SJSA1 (cell line): ENCODE measurements around the gene HDHD5. TPM values are rescaled to one million over a fixed set of nuclear protein-coding genes. Genes with fewer than 3 reads are reported as not detected.

ENCODE experiments used
- DNase-seq, 2 experiments: peaks; one replicate each; pipeline ENCODE4 v3.0.0-alpha.2; 2015 to 2020; ENCODE audit warnings: low spot score in 2 of 2, low read depth in 1 of 2
- H3K27ac ChIP-seq: fragments of 250-450 bp; sonication (Bioruptor Pico); 2 replicates; pipeline ENCODE4 v1.5.1; 2020; ENCODE audit warnings: mild to moderate bottlenecking, moderate library complexity
- H3K27me3 ChIP-seq: fragments of 250-450 bp; sonication (Bioruptor Pico); replicated peaks from 2 replicates; pipeline ENCODE4 v1.5.1; 2020; ENCODE audit warnings: mild to moderate bottlenecking, moderate library complexity
- H3K36me3 ChIP-seq: fragments of 250-450 bp; sonication (Bioruptor Pico); 2 replicates; pipeline ENCODE4 v1.5.1; 2020; ENCODE audit warnings: mild to moderate bottlenecking
- H3K4me1 ChIP-seq: fragments of 250-450 bp; sonication (Bioruptor Pico); replicated peaks from 2 replicates; pipeline ENCODE4 v1.6.1; 2021; ENCODE audit warnings: mild to moderate bottlenecking
- H3K4me3 ChIP-seq: fragments of 250-450 bp; sonication (Bioruptor Pico); 2 replicates; pipeline ENCODE4 v1.5.1; 2020; ENCODE audit warnings: mild to moderate bottlenecking
- H3K9me3 ChIP-seq: fragments of 250-450 bp; sonication (Bioruptor Pico); replicated peaks from 2 replicates; pipeline ENCODE4 v1.5.1; 2020; ENCODE audit warnings: mild to moderate bottlenecking
- total RNA-seq: library from RNA; depleted of rRNA; stranded (reverse); fragments of >200 nt; shearing (Covaris generic); gene quantifications from 2 replicates; pipeline ENCODE4 v1.2.3, GENCODE V29; 2014

The HDHD5 gene
- total RNA-seq, 1 experiment from 2014 or later: 31.1 TPM

- H3K27me3 ChIP-seq: peaks cover 41% of the 10 kb centered on the region
- peaks cover 15% of the 10 kb centered on the region for H3K4me1 ChIP-seq
- H3K36me3 ChIP-seq: no peaks in the 10 kb centered on the region
These were observed 37.6 kb downstream of the HDHD5 start, which contains the start of gene TMEM121B for GRCh38 chr22:17121233-17122195. TSS of gene TMEM121B (minus strand) at chr22:17121360. CDS start at chr22:17121127, 233 bp downstream.

GRCh38 chr22:17120711-17121232 is 38.3 kb downstream of the HDHD5 start:
- H3K36me3 ChIP-seq: no peaks in the 10 kb centered on the region
- peak overlapping the region; percentile 35 for H3K4me3 ChIP-seq
- no peak for DNase-seq
- no peak overlapping the region for H3K27ac ChIP-seq
- peaks cover 41% of the 10 kb centered on the region for H3K27me3 ChIP-seq
- 0 out of 2 replicates have a peak, but pooled peaks cover 2% of the 10 kb centered on the region for H3K9me3 ChIP-seq
- H3K4me1 ChIP-seq: peaks cover 15% of the 10 kb centered on the region

More at GRCh38 chr22:17121233-17122195, 37.6 kb downstream of the HDHD5 start, which contains the start of gene TMEM121B:
- DNase-seq: peak; percentile 15 to 55
- no peak within 1 kb of the TSS for H3K27ac ChIP-seq
- H3K4me3 ChIP-seq: peak within 1 kb of the TSS; percentile 35
- H3K9me3 ChIP-seq: 0 out of 2 replicates have a peak, but pooled peaks cover 2% of the 10 kb centered on the region

- Histone ChIP-seq H3K4me1 (peaks cover 15% of the 10 kb centered on the region), H3K4me3 (0 out of 2 replicates have a peak overlapping the region, but pooled peaks have one; percentile 35), H3K27ac (no peak overlapping the region), H3K27me3 (peaks cover 41% of the 10 kb centered on the region), H3K36me3 (no peaks in the 10 kb centered on the region), H3K9me3 (0 out of 2 replicates have a peak, but pooled peaks cover 2% of the 10 kb centered on the region)
- no peak for DNase-seq
These were observed 38.8 kb downstream of the HDHD5 start for GRCh38 chr22:17120281-17120680.

GRCh38 chr22:17119481-17120202 is 39.4 kb downstream of the HDHD5 start:
- peaks cover 15% of the 10 kb centered on the region for H3K4me1 ChIP-seq
- no peaks in the 10 kb centered on the region for H3K36me3 ChIP-seq
- H3K9me3 ChIP-seq: 0 out of 2 replicates have a peak, but pooled peaks cover 2% of the 10 kb centered on the region
- no peak overlapping the region for H3K27ac ChIP-seq
- peaks cover 39% of the 10 kb centered on the region for H3K27me3 ChIP-seq
- H3K4me3 ChIP-seq: no peak overlapping the region
- DNase-seq: no peak

GRCh38 chr22:17118342-17118741 is 40.7 kb downstream of the HDHD5 start:
- Histone ChIP-seq H3K27me3 (peaks cover 28% of the 10 kb centered on the region), H3K4me3 (no peak overlapping the region), H3K36me3 (no peaks in the 10 kb centered on the region), H3K27ac (no peak overlapping the region), H3K9me3 (0 out of 2 replicates have a peak, but pooled peaks cover 2% of the 10 kb centered on the region), H3K4me1 (peaks cover 15% of the 10 kb centered on the region)
- no peak for DNase-seq

- no peaks in the 10 kb centered on the region for H3K36me3 ChIP-seq
- no peak for DNase-seq
- H3K27ac ChIP-seq: no peak overlapping the region
- 0 out of 2 replicates have a peak, but pooled peaks cover 2% of the 10 kb centered on the region for H3K9me3 ChIP-seq
- H3K4me3 ChIP-seq: no peak overlapping the region
- H3K27me3 ChIP-seq: peaks cover 27% of the 10 kb centered on the region
- peaks cover 15% of the 10 kb centered on the region for H3K4me1 ChIP-seq
These were observed 41.2 kb downstream of the HDHD5 start for GRCh38 chr22:17117890-17118289.

GRCh38 chr22:17117400-17117799 is 41.7 kb downstream of the HDHD5 start:
- peaks cover 22% of the 10 kb centered on the region for H3K27me3 ChIP-seq
- H3K9me3 ChIP-seq: 0 out of 2 replicates have a peak, but pooled peaks cover 2% of the 10 kb centered on the region
- H3K4me1 ChIP-seq: peaks cover 15% of the 10 kb centered on the region
- no peaks in the 10 kb centered on the region for H3K36me3 ChIP-seq
- H3K4me3 ChIP-seq: no peak overlapping the region
- no peak for DNase-seq
- H3K27ac ChIP-seq: no peak overlapping the region

- Histone ChIP-seq H3K4me1 (peaks cover 15% of the 10 kb centered on the region), H3K27me3 (peaks cover 15% of the 10 kb centered on the region), H3K36me3 (no peaks in the 10 kb centered on the region), H3K4me3 (no peak overlapping the region), H3K9me3 (0 out of 2 replicates have a peak, but pooled peaks cover 2% of the 10 kb centered on the region), H3K27ac (no peak overlapping the region)
- no peak for DNase-seq
These were observed 42.3 kb downstream of the HDHD5 start for GRCh38 chr22:17116572-17117330.

- H3K36me3 ChIP-seq: no peaks in the 10 kb centered on the region
- peaks cover 12% of the 10 kb centered on the region for H3K4me1 ChIP-seq
- no peak overlapping the region for H3K27ac ChIP-seq
- DNase-seq: no peak
- no peak overlapping the region for H3K4me3 ChIP-seq
- 0 out of 2 replicates have a peak, but pooled peaks cover 2% of the 10 kb centered on the region for H3K9me3 ChIP-seq
- peaks cover 10% of the 10 kb centered on the region for H3K27me3 ChIP-seq
These were observed 43.0 kb downstream of the HDHD5 start for GRCh38 chr22:17115945-17116565.

GRCh38 chr22:17115236-17115635 is 43.8 kb downstream of the HDHD5 start:
- no peak overlapping the region for H3K4me3 ChIP-seq
- no peak for DNase-seq
- peaks cover 4% of the 10 kb centered on the region for H3K4me1 ChIP-seq
- no peaks in the 10 kb centered on the region for H3K36me3 ChIP-seq
- H3K27ac ChIP-seq: no peak overlapping the region
- peaks cover 4% of the 10 kb centered on the region; the same call in 1 of the 2 replicates for H3K27me3 ChIP-seq
- 0 out of 2 replicates have a peak, but pooled peaks cover 2% of the 10 kb centered on the region for H3K9me3 ChIP-seq

GRCh38 chr22:17114898-17115235 is 44.2 kb downstream of the HDHD5 start:
- peaks cover 2% of the 10 kb centered on the region; the same call in 1 of the 2 replicates for H3K27me3 ChIP-seq
- H3K9me3 ChIP-seq: 0 out of 2 replicates have a peak, but pooled peaks cover 2% of the 10 kb centered on the region
- no peaks in the 10 kb centered on the region; the same call in 1 of the 2 replicates for H3K4me1 ChIP-seq
- no peak overlapping the region for H3K4me3 ChIP-seq
- peaks cover 3% of the 10 kb centered on the region for H3K36me3 ChIP-seq
- no peak for DNase-seq
- no peak overlapping the region for H3K27ac ChIP-seq

- Histone ChIP-seq H3K4me3 (no peak overlapping the region), H3K27ac (no peak overlapping the region), H3K27me3 (no peaks in the 10 kb centered on the region; the same call in 1 of the 2 replicates), H3K36me3 (peaks cover 8% of the 10 kb centered on the region), H3K9me3 (no peaks in the 10 kb centered on the region), H3K4me1 (no peaks in the 10 kb centered on the region)
- no peak for DNase-seq
These were observed 44.7 kb downstream of the HDHD5 start for GRCh38 chr22:17114173-17114897.
